Neural cell (in vitro differentiated cells): Measurements from ENCODE around the gene UROC1. TPM values are rescaled to one million over a fixed set of nuclear protein-coding genes. Genes with fewer than 3 reads are reported as not detected.

Source experiments
- H2AFZ ChIP-seq: fragments of 200-600, 300-800 bp; sonication (generic), shearing (Covaris generic); 2 replicates; pipeline ENCODE4 v1.6.0; 2014; ENCODE audit warnings: low read depth, mild to moderate bottlenecking, antibody characterized with exemption, low read length, moderate library complexity
- H3F3A ChIP-seq: fragments of 200-600 bp; shearing (Covaris generic); 2 replicates; pipeline ENCODE4 v1.6.1; 2016; ENCODE audit warnings: mild to moderate bottlenecking, moderate library complexity, mixed read lengths, antibody characterized with exemption, low read length; ENCODE audit not compliant: insufficient read depth, poor library complexity, severe bottlenecking
- H3K27ac ChIP-seq: fragments of 200-600, 300-800 bp; sonication (generic), shearing (Covaris generic); 2 replicates; pipeline ENCODE4 v1.5.1; 2014; ENCODE audit warnings: mild to moderate bottlenecking, low read length, moderate library complexity
- H3K27me3 ChIP-seq: fragments of 300-800, 200-600 bp; sonication (generic), shearing (Covaris generic); 2 replicates; pipeline ENCODE4 v1.6.0; 2014; ENCODE audit warnings: mild to moderate bottlenecking, low read depth, low read length, moderate library complexity; ENCODE audit not compliant: insufficient read depth
- H3K36me3 ChIP-seq: fragments of 300-800, 200-600 bp; sonication (generic), shearing (Covaris generic); 2 replicates; pipeline ENCODE4 v1.5.1; 2014; ENCODE audit warnings: mild to moderate bottlenecking, antibody characterized with exemption, low read length, moderate library complexity; ENCODE audit not compliant: insufficient read depth
- H3K4me2 ChIP-seq: fragments of 300-800, 200-600 bp; sonication (generic), shearing (Covaris generic); 2 replicates; pipeline ENCODE4 v1.6.0; 2014; ENCODE audit warnings: mild to moderate bottlenecking, low read length
- H3K4me3 ChIP-seq: fragments of 300-800, 200-600 bp; sonication (generic), shearing (Covaris generic); 2 replicates; pipeline ENCODE4 v1.5.1; 2014; ENCODE audit warnings: mild to moderate bottlenecking, low read length, moderate library complexity
- H3K79me2 ChIP-seq: fragments of 200-600 bp; shearing (Covaris generic); replicated peaks from 2 replicates; pipeline ENCODE4 v1.6.0; 2014; ENCODE audit warnings: mild to moderate bottlenecking, low read length, moderate library complexity; ENCODE audit not compliant: insufficient read depth
- H3K9ac ChIP-seq: fragments of 300-800, 200-600 bp; sonication (generic), shearing (Covaris generic); 2 replicates; pipeline ENCODE4 v1.6.1; 2016; ENCODE audit warnings: mild to moderate bottlenecking, low read length, mixed read lengths
- H3K9me2 ChIP-seq: fragments of 200-600 bp; shearing (Covaris generic); 2 replicates; pipeline ENCODE4 v1.6.1; 2016; ENCODE audit warnings: mild to moderate bottlenecking, low read length, mixed read lengths; ENCODE audit not compliant: insufficient read depth
- H3K9me3 ChIP-seq: fragments of 200-600, 300-800 bp; sonication (generic), shearing (Covaris generic); 2 replicates; pipeline ENCODE4 v1.6.1; 2016; ENCODE audit warnings: mild to moderate bottlenecking, mixed run types, low read length, moderate library complexity, mixed read lengths
- H4K20me1 ChIP-seq: fragments of 200-600 bp; shearing (Covaris generic); 2 replicates; pipeline ENCODE4 v1.6.1; 2016; ENCODE audit warnings: mild to moderate bottlenecking, mixed run types; ENCODE audit not compliant: insufficient read depth
- CTCF ChIP-seq: fragments of 450-650 bp; IDR thresholded peaks from 2 replicates; pipeline ENCODE4 v1.5.1; 2014; ENCODE audit warnings: antibody characterized with exemption, mild to moderate bottlenecking, moderate library complexity; ENCODE audit not compliant: poor library complexity, severe bottlenecking
- EP300 ChIP-seq: fragments of 450-650 bp; conservative IDR thresholded peaks from 2 replicates; pipeline ENCODE4 v1.6.1; 2014; ENCODE audit warnings: antibody characterized with exemption, mild to moderate bottlenecking, moderate library complexity; ENCODE audit not compliant: poor library complexity, severe bottlenecking
- EZH2 ChIP-seq: fragments of 200-600, 300-800 bp; shearing (Covaris generic), sonication (generic); IDR thresholded peaks from 2 replicates; pipeline ENCODE4 v1.6.1; 2014; ENCODE audit warnings: antibody characterized with exemption, low read length, borderline replicate concordance, mild to moderate bottlenecking; ENCODE audit not compliant: insufficient read depth, poor library complexity, severe bottlenecking
- MXI1 ChIP-seq: fragments of 450-650 bp; conservative IDR thresholded peaks from 2 replicates; pipeline ENCODE4 v1.6.1; 2014; ENCODE audit warnings: antibody characterized with exemption, mild to moderate bottlenecking; ENCODE audit not compliant: poor library complexity, severe bottlenecking
- POLR2AphosphoS5 ChIP-seq: IDR thresholded peaks from 2 replicates; pipeline ENCODE4 v1.6.1; 2012
- RAD21 ChIP-seq: fragments of 450-650 bp; conservative IDR thresholded peaks from 2 replicates; pipeline ENCODE4 v1.6.1; 2014; ENCODE audit warnings: antibody characterized with exemption, mild to moderate bottlenecking, moderate library complexity
- REST ChIP-seq: IDR thresholded peaks from 2 replicates; pipeline ENCODE4 v1.6.1; 2012; ENCODE audit warnings: borderline replicate concordance
- SMC3 ChIP-seq: fragments of 450-650 bp; conservative IDR thresholded peaks from 2 replicates; pipeline ENCODE4 v1.6.1; 2014; ENCODE audit warnings: antibody characterized with exemption, mild to moderate bottlenecking, moderate library complexity; ENCODE audit not compliant: poor library complexity
- TAF1 ChIP-seq: IDR thresholded peaks from 2 replicates; pipeline ENCODE4 v1.6.1; 2012; ENCODE audit warnings: low read depth
- polyA plus RNA-seq: library from polyadenylated mRNA; depleted of rRNA; stranded (reverse); fragments of >200 nt; gene quantifications from 2 replicates; pipeline ENCODE4 v1.2.3, GENCODE V29; 2014

UROC1 gene
- polyA plus RNA-seq, 1 donor from 2014 or later = not detected

- Histone ChIP-seq H3K27me3 (peaks cover 26% of the 10 kb centered on the region), H3K27ac (no peak overlapping the region), H3K79me2 (no peaks in the 10 kb centered on the region), H3K9ac (no peak overlapping the region), H3K9me3 (no peaks in the 10 kb centered on the region), H3F3A (no peaks in the 10 kb centered on the region), H3K36me3 (no peaks in the 10 kb centered on the region), H3K4me3 (no peak overlapping the region), H4K20me1 (no peaks in the 10 kb centered on the region), H3K9me2 (no peaks in the 10 kb centered on the region), H3K4me2 (no peak overlapping the region), H2AFZ (no peak overlapping the region)
- TF ChIP-seq REST = peak; percentile 63
- peak; percentile 88 for TF ChIP-seq CTCF
- peak; percentile 80 for TF ChIP-seq RAD21
- peak; percentile 90 for TF ChIP-seq SMC3
- TF ChIP-seq EP300 = no peak
- TF ChIP-seq EZH2 = no peak
- peak; percentile 17 for TF ChIP-seq MXI1
Measured at GRCh38 chr3:126522363-126522788, 4.8 kb upstream of the UROC1 start.

GRCh38 chr3:126521122-126521891, 3.7 kb upstream of the UROC1 start:
- Histone ChIP-seq H3K9ac (no peak overlapping the region), H3K9me3 (no peaks in the 10 kb centered on the region), H3K4me2 (no peak overlapping the region), H3K4me3 (no peak overlapping the region), H3K79me2 (no peaks in the 10 kb centered on the region), H3K27ac (no peak overlapping the region), H3K27me3 (peaks cover 26% of the 10 kb centered on the region), H3F3A (no peaks in the 10 kb centered on the region), H4K20me1 (no peaks in the 10 kb centered on the region), H3K9me2 (no peaks in the 10 kb centered on the region), H2AFZ (no peak overlapping the region), H3K36me3 (no peaks in the 10 kb centered on the region)
- TF ChIP-seq SMC3 (no peak), CTCF (no peak), REST (no peak), EP300 (no peak), RAD21 (no peak), EZH2 (no peak), TAF1 (no peak), MXI1 (no peak), POLR2AphosphoS5 (no peak)
